HuH-7.5 (cell line): ENCODE data around the gene MACROD2.
"Not testable (repeated sequence)": the region's sequence is repeated elsewhere in the genome, so short reads cannot be mapped to it uniquely, and the experiment has no call there.

ENCODE experiments used
- DNase-seq: peaks from one replicate; pipeline ENCODE4 v3.0.0; 2011; ENCODE audit warnings: low spot score

Gene MACROD2

DNA sequence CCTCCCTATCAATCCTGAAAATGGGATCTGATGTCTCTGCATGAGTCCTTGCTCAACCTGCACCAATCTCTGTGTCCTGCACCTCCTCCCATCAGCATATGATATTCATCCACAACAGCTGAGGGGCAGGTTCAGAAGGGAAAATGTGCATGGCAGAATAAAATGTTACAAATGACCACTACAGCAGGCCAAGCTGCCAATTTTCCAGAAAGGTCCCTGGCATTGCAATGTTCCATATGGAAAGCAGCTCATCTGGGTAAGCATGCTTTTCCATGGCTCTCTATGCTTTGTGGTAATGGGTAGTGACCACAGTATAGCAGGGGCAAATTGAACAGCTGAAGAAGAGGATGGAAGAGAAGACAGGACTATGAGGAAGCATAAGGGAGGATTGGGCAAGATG, 1183.3 kb downstream of the MACROD2 start:
- DNase-seq: no peak

- no peak for DNase-seq
Observed at GRCh38 chr20:15179381-15179780, 1184.1 kb downstream of the MACROD2 start.

DNA sequence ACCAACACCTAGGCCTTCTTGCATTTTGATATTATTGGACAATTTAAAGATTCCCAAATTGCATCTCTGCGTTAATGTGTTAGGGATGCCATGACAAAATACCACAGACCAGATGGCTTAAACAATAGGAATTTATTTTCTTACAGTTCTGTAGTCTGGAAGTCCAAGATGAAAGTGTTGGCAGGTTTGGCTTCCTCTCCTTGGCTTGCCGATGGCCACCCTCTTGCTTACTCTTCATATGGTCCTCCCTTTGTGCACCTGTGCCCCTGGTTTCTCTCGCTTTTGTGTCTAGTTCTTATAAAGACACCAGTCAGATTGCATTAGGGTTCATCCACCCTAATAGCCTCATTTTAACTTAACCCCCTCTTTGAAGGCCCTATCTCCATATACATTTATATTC, 1184.5 kb downstream of the MACROD2 start:
- DNase-seq: no peak

DNA sequence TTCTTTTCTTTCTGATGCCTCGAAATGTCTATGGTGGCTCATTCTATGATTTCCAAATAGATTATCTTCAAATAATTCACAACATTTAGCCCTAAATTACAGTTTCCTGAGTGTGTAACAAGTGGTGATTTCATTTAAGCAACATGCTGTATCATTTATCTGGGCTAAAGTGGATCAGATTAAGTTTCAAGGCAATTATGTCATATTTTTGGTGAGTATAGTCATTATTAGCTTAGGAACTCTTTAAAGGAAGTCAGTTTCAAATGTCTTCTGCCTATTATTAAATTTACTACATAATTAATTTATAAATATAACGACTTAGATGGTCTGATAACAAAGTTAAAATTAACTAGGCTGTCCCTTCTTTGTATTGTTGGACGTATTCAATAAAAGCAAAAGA, 1190.0 kb downstream of the MACROD2 start:
- DNase-seq: no peak

DNA sequence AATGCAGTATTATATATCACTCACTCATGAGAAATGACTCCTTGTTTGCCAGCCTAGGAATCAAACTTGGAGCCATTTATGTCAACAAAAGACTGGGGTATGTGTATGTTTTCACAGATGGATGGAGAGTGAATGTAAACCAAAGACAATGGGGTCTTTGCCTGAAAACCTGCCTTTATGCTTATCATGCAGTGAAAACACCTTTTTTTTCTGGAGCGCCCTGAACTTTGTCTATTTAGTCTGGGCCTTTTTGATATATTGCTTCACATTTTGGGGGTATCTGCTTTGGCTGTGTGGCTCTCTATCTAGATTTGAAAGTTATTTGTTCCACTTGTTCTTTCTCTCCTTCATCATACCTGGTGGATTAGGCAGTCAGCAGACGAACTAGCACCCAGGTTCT, 1190.6 kb downstream of the MACROD2 start:
- no peak for DNase-seq

GRCh38 chr20:15187612-15188011, 1192.3 kb downstream of the MACROD2 start:
- no peak for DNase-seq

DNA sequence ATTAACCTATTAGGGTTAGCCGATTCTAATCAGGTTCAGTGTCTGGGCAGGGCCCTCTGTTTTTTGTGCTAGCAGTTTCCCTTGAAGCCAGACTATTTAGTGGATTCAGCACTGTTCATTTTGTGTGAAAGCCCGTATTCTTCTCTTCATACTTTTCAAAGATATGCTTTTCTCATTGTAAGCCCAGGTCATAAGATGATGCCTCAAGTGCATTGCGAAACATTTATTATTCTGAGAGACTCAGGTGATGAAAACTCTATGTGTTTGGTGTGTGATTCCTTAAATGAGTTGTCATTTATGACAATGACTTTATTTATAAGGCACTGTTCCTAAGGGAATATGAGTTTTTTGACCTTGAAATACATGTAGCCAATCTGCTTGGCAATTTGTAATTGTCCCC, 1193.1 kb downstream of the MACROD2 start:
- no peak for DNase-seq

- no peak for DNase-seq
Observed at GRCh38 chr20:15191082-15191723, 1195.9 kb downstream of the MACROD2 start.

GRCh38 chr20:15195378-15195777, 1200.1 kb downstream of the MACROD2 start:
- no peak for DNase-seq

DNA sequence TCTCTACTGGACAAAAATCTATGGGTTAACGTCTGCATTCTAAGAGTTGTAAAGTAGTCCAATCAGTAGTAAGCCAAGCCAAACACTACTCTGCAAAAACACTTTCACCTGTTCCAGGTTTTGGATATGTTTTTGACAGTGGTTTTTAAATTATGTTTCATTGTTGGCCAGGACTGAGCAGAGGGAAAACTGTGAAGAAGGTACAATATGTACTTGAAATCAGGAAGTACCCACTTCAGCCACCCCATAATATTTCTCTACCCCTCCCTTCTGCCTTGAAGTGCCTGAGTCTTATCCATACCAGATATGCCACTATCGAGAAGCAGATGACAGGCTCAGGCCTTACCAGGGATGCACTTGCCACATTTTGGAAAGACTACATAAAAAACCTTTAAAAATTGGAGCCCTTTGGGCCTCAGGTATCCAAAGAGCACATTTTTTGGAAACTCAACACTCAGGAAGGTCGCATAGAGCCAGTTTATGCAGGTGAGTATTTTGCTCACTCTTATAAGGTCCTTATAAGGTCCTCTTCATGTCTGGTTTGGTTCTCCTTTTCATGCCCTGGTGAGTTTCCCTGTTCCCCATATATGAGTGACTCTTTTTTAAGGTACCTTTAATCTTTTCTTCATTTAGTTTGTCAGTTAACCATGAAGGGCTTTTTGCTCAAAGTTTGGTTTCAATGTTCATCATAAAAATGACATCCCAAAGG, 1201.4 kb downstream of the MACROD2 start:
- DNase-seq: no peak

DNA sequence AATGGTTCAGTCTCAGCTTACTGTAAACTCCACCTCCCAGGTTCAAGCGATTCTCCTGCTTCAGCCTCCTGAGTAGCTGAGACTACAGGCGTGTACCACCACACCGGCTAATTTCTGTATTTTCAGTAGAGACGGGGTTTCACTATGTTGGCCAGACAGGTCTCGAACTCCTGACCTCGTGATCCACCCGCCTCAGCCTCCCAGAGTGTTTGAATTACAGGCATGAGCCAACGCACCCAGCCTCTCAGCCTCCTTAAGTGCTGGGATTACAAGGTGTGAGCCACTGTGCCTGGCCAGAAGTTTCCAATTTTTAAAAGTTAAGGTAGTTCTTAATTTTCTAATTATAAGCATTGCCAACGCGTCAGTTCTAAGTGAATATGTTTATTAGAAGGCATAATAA, 1202.7 kb downstream of the MACROD2 start:
- DNase-seq: not testable (repeated sequence)

GRCh38 chr20:15199698-15200097, 1204.4 kb downstream of the MACROD2 start:
- no peak for DNase-seq

- no peak for DNase-seq
Observed at GRCh38 chr20:15200147-15200565, 1204.8 kb downstream of the MACROD2 start.

GRCh38 chr20:15201602-15202001, 1206.3 kb downstream of the MACROD2 start:
- DNase-seq: no peak

DNA sequence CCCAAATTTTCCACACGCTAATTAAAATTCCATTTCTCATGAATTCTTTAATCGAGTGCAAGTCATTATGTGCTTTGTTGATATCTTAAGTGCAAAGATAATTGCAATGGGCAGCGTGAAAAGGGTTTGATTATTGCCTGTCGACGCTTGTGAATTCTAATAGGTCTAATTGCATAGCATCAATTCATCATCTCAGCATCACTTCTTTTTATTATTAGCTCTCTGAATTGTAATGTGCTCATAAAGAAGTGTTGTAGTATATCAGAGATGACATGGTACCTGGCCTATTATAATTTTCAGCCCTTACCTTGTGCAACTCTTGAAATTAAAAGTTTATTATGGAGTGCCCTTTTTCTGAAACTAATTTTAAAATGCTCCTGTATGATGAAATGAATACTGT, 1208.9 kb downstream of the MACROD2 start:
- DNase-seq: no peak

- no peak for DNase-seq
Observed at GRCh38 chr20:15205028-15205427, 1209.7 kb downstream of the MACROD2 start.

GRCh38 chr20:15205719-15206118, 1210.4 kb downstream of the MACROD2 start:
- no peak for DNase-seq

GRCh38 chr20:15209537-15209936, 1214.2 kb downstream of the MACROD2 start:
- no peak for DNase-seq

DNA sequence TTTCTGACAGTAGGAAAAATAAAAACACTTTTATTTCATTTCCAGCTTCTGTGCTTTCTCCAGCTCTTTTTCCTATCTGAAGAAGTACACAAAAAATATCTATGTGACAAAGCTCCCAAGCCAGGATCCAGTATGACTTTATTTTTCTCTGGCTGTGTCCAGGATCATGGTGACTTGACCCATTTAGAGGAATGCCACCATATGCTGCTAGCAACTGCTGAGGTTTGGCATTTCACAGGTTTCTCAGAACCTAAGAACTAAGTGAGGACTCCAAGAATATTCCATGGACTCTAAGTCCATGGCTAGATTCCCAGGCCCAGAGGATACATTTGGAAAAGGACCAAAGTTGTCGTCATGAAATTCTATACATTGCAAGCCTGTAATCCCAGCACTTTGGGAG, 1218.7 kb downstream of the MACROD2 start:
- DNase-seq: no peak

GRCh38 chr20:15220009-15220656, 1224.8 kb downstream of the MACROD2 start:
- DNase-seq: no peak

- no peak for DNase-seq
Observed at GRCh38 chr20:15220778-15221565, 1225.7 kb downstream of the MACROD2 start.

DNA sequence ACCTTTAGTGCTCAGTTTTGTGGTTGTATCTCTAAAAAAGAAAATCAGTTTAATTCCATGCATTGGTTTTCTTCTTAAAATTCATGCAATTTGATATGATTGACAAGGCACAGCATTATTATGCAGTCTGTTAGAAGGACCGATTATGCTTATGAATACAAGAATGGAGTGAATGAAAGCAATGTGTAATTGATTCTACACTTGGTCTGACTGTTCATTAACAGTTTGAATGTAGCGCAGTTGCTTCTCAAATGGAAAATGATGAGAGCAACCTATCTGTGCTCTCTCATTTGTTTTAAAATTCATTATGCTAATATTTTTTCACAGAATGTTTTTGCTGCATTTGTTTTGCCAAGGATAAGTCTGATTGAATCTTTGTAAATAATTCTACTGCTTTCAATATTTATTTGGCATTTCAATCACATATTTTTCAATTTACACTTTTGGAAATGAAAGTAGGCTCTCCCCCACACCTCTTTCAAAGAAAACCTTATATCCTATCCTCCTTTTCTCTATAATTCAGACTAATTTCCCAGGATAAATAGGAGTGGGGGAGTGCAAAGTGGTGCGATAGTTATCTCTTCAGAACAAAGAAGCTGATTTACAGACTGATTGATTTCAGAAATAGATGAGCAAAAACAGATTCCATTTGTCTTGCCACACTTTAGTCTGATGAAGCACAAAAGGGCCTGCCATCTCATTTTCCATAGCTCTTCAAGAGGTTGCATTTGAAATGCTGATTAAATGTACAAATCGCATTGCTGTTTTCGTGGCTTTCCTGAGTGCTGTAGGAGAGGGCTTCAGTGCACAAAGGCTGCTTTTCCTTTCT, 1227.4 kb downstream of the MACROD2 start:
- no peak for DNase-seq
